ENCODE results near the gene SLC35C1.

DNA sequence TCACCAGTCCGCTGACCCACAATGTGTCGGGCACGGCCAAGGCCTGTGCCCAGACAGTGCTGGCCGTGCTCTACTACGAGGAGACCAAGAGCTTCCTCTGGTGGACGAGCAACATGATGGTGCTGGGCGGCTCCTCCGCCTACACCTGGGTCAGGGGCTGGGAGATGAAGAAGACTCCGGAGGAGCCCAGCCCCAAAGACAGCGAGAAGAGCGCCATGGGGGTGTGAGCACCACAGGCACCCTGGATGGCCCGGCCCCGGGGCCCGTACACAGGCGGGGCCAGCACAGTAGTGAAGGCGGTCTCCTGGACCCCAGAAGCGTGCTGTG lies 6.1 kb downstream of the SLC35C1 start:
- TF ChIP-seq, protein P1, sequence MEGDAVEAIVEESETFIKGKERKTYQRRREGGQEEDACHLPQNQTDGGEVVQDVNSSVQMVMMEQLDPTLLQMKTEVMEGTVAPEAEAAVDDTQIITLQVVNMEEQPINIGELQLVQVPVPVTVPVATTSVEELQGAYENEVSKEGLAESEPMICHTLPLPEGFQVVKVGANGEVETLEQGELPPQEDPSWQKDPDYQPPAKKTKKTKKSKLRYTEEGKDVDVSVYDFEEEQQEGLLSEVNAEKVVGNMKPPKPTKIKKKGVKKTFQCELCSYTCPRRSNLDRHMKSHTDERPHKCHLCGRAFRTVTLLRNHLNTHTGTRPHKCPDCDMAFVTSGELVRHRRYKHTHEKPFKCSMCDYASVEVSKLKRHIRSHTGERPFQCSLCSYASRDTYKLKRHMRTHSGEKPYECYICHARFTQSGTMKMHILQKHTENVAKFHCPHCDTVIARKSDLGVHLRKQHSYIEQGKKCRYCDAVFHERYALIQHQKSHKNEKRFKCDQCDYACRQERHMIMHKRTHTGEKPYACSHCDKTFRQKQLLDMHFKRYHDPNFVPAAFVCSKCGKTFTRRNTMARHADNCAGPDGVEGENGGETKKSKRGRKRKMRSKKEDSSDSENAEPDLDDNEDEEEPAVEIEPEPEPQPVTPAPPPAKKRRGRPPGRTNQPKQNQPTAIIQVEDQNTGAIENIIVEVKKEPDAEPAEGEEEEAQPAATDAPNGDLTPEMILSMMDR (CRISPR knock-in tag; IDR thresholded peaks at IDR 0.05), result no peak
- no peak for TF ChIP-seq HNRNPL (IDR thresholded peaks at IDR 0.05; ENCODE audit: low read depth, low read length)
- no peak for TF ChIP-seq GTF2F1 (IDR thresholded peaks at IDR 0.05; ENCODE audit: low read length)
- TF ChIP-seq POLR2AphosphoS5 (IDR thresholded peaks at IDR 0.05; ENCODE audit: low read depth, low read length), result no peak
- TF ChIP-seq YY1 (IDR thresholded peaks at IDR 0.05; ENCODE audit: insufficient read depth, insufficient replicate concordance, low read depth, low read length), result no peak
- no peak for TF ChIP-seq ZNF747 (CRISPR knock-in tag; IDR thresholded peaks at IDR 0.05; ENCODE audit: borderline replicate concordance)

Measured in HepG2 (cell line).